ENCODE measurements around the gene CCNF. TPM values are rescaled to one million over a fixed set of nuclear protein-coding genes. Genes with fewer than 3 reads are reported as not detected.

CCNF gene
- total RNA-seq, 1 experiment from 2014 or later: 76.1 TPM

DNA sequence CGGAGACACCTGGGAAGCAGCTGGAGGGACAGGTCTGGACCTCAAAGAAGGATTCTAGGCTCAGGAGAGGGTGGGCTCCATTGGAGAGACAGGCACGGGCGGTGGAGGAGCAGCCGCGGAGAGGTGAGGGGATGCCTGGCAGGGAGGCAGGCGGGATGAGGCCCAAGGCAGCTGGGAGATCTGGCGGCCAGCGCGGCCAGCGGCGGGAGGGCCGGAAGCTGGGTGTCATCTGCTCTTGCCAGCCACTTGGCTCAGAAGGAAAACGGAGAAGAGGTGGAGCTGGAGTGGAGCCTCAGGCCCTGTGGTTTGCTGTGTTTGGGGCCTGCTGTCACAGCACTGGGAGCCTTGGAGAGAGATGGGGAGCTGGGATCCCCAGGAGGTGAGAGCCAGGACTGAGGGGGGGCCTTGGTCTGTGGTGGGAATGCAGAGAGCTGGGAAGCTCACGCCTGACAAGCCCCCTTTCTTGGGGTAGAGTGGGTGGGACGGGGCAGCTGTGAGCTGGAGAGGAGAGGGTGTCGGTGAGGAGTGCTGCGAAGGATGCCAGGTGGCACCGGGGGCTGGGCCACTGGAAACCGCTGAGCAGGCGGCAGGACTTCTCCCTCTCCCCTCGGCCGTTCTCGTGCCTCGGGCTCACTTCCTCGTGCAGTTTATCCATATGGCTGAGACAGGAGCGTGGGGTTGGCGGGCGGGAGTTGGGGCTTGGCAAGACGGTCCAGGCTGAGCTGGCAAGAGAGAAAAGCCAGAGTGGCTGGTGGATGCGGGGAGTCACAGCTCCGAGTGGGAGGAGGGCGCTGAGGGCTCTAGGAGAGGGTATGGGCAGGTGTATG lies 53.7 kb downstream of the CCNF start:
- CTCF ChIA-PET: no interaction called here

DNA sequence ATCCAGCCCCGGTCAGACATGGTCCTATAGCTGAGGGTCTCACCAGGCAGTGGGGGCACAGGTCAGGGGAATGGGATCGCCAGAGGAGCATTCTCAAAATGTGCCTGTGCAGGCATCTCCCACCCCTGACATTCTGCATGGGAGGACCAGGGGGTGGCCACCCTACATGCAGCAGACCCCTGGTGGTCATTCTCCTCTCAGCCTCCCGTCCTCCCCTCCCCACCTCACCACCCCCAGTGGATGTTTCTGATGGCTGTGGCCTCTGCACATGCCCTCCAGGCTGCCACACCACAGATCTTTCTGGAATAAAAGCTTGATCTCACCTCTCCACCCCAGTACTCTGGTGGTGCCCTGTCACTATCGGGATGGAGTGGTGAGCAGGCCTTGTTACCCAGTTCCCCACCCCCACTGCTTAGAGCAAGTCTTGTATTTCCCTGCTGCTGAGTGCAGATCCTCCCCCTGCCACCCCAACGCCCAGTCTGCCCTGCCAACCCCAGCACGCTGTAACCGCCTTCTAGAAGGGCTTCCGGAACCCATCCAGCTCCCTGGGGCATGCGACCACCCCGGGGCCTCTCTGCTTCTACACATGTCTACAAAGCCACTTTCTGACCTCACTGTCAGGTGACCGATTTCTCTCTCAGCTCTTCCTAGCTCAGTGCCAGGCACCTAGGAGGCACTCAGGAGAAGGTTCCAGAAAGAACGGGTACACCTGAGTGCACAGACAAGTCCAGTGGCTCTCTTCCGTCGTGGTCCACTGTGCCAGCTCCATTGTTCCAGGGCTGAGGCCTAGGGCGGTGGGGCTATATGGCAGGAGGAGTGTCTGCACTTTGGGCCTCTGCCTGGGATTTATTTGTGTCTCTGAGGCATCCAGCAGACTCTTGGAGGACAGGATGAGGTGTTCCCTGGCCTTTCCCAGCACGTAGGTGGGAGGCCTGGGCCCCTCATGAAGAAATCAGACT lies 55.0 kb downstream of the CCNF start:
- Histone ChIP-seq H3K27me3 (replicated peaks; ENCODE audit: insufficient read depth, low read depth, low read length, poor library complexity) (no peaks in the 10 kb centered on the region), H3K27ac (ENCODE audit: low read depth, low read length, poor library complexity, severe bottlenecking) (no peak overlapping the region), H3K4me1 (ENCODE audit: insufficient read depth, low read length, poor library complexity, severe bottlenecking) (no peaks in the 10 kb centered on the region), H3K9me3 (ENCODE audit: low read depth, low read length, poor library complexity, severe bottlenecking) (no peaks in the 10 kb centered on the region), H3K4me3 (ENCODE audit: low read depth, low read length, poor library complexity, severe bottlenecking) (no peak overlapping the region), H3K36me3 (ENCODE audit: insufficient read depth, low read length, poor library complexity, severe bottlenecking) (no peaks in the 10 kb centered on the region)
- BruUV-seq (replicated peaks): no TSS peak
- intact Hi-C loops (cut with micrococcal nuclease; ENCODE audit: unreplicated experiment): no loop called here
- TF ChIP-seq, protein P1, sequence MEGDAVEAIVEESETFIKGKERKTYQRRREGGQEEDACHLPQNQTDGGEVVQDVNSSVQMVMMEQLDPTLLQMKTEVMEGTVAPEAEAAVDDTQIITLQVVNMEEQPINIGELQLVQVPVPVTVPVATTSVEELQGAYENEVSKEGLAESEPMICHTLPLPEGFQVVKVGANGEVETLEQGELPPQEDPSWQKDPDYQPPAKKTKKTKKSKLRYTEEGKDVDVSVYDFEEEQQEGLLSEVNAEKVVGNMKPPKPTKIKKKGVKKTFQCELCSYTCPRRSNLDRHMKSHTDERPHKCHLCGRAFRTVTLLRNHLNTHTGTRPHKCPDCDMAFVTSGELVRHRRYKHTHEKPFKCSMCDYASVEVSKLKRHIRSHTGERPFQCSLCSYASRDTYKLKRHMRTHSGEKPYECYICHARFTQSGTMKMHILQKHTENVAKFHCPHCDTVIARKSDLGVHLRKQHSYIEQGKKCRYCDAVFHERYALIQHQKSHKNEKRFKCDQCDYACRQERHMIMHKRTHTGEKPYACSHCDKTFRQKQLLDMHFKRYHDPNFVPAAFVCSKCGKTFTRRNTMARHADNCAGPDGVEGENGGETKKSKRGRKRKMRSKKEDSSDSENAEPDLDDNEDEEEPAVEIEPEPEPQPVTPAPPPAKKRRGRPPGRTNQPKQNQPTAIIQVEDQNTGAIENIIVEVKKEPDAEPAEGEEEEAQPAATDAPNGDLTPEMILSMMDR (conservative IDR thresholded peaks at IDR 0.05; ENCODE audit: low read depth, low read length): no peak
- no peak for TF ChIP-seq EZH2 (IDR thresholded peaks at IDR 0.05; ENCODE audit: borderline replicate concordance, low read depth, low read length, poor library complexity, severe bottlenecking)
- DNase-seq (ENCODE audit: low spot score): no peak
- ChIA-PET CTCF (no interaction called here), POLR2A (ENCODE audit: low non-redundant PET) (interaction anchor here (0.6 kb wide), 1 partner anchor 31 kb away, joined by 13 read pairs; no protein-coding TSS in a partner anchor)

More for the DNA sequence above, 53.7 kb downstream of the CCNF start:
- H3K4me3 ChIP-seq (ENCODE audit: low read depth, low read length, poor library complexity, severe bottlenecking): no peak overlapping the region
- TF ChIP-seq, protein P1 (conservative IDR thresholded peaks at IDR 0.05; ENCODE audit: low read depth, low read length): no peak
- no peak for TF ChIP-seq EZH2 (IDR thresholded peaks at IDR 0.05; ENCODE audit: borderline replicate concordance, low read depth, low read length, poor library complexity, severe bottlenecking)
- BruUV-seq (replicated peaks): no TSS peak
- intact Hi-C loops (cut with micrococcal nuclease; ENCODE audit: unreplicated experiment): no loop called here
- no peaks in the 10 kb centered on the region for H3K9me3 ChIP-seq (ENCODE audit: low read depth, low read length, poor library complexity, severe bottlenecking)
- POLR2A ChIA-PET (ENCODE audit: low non-redundant PET): no interaction called here
- DNase-seq (ENCODE audit: low spot score): no peak
- H3K36me3 ChIP-seq (ENCODE audit: insufficient read depth, low read length, poor library complexity, severe bottlenecking): no peaks in the 10 kb centered on the region
- no peaks in the 10 kb centered on the region for H3K27me3 ChIP-seq (replicated peaks; ENCODE audit: insufficient read depth, low read depth, low read length, poor library complexity)
- no peaks in the 10 kb centered on the region for H3K4me1 ChIP-seq (ENCODE audit: insufficient read depth, low read length, poor library complexity, severe bottlenecking)
- no peak overlapping the region for H3K27ac ChIP-seq (ENCODE audit: low read depth, low read length, poor library complexity, severe bottlenecking)

DNA sequence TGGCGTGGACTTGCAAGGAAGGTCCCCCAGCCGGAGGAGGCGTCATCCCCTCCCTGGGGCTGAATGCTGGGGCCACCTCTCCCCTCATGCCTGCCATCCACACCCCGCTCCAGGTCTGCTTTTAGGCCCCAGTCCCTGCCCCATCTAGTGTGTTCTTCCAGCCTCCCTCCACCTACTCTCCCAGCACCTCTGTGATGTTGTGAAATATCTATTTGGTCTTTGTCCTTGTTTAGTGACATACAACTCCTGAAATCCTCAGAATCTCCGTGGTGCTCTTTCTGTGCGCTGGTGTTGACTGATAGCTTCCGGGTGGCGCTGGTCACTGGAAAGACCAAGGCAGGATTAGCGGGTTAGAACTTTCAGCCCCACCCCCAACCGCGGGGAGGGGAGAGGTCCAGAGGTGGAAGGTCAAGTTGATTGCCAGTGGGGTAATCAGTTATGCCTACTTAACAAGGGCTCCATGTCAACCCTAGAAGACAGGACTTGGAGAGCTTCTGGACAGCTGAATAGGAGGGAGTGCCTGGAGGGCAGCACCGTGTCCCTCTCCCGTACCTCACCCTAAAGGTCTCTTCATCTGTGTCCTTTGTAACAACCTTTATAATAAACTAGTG lies 55.8 kb downstream of the CCNF start:
- POLR2A ChIA-PET (ENCODE audit: low non-redundant PET): interaction anchor here (0.6 kb wide), 1 partner anchor 31 kb away, joined by 13 read pairs; no protein-coding TSS in a partner anchor

More for the DNA sequence above, 55.8 kb downstream of the CCNF start:
- Histone ChIP-seq H3K27me3 (replicated peaks; ENCODE audit: insufficient read depth, low read depth, low read length, poor library complexity) (no peaks in the 10 kb centered on the region), H3K27ac (ENCODE audit: low read depth, low read length, poor library complexity, severe bottlenecking) (no peak overlapping the region), H3K4me3 (ENCODE audit: low read depth, low read length, poor library complexity, severe bottlenecking) (no peak overlapping the region), H3K9me3 (ENCODE audit: low read depth, low read length, poor library complexity, severe bottlenecking) (no peaks in the 10 kb centered on the region), H3K36me3 (ENCODE audit: insufficient read depth, low read length, poor library complexity, severe bottlenecking) (no peaks in the 10 kb centered on the region), H3K4me1 (ENCODE audit: insufficient read depth, low read length, poor library complexity, severe bottlenecking) (no peaks in the 10 kb centered on the region)
- intact Hi-C loops (cut with micrococcal nuclease; ENCODE audit: unreplicated experiment): no loop called here
- BruUV-seq (replicated peaks): no TSS peak
- no peak for TF ChIP-seq EZH2 (IDR thresholded peaks at IDR 0.05; ENCODE audit: borderline replicate concordance, low read depth, low read length, poor library complexity, severe bottlenecking)
- TF ChIP-seq, protein P1 (conservative IDR thresholded peaks at IDR 0.05; ENCODE audit: low read depth, low read length): no peak
- no peak for DNase-seq (ENCODE audit: low spot score)
- CTCF ChIA-PET: no interaction called here

All from A673 (cell line).